H1 (cell line): ENCODE measurements around the gene MYOT. TPM values are rescaled to one million over a fixed set of nuclear protein-coding genes. Genes with fewer than 3 reads are reported as not detected.

Experiments used
- CTCF ChIA-PET: fragments of 300-600 bp; sonication (Branson Sonifier 250); formaldehyde crosslinking; loops from one replicate; lab custom pipeline; 2021; ENCODE audit not compliant: partially characterized antibody; lab: Charles Lee
- POLR2A ChIA-PET: fragments of 300-600 bp; sonication (Branson Sonifier 250); formaldehyde crosslinking; loops from one replicate; lab custom pipeline; 2021; ENCODE audit warnings: inconsistent platforms; ENCODE audit not compliant: partially characterized antibody; lab: Charles Lee
- DNase-seq, 2 experiments: peaks; one replicate each; pipeline versions ENCODE4 v3.0.0 to v3.0.0-alpha.2; 2010 to 2022; ENCODE audit warnings: low spot score in 2 of 2, low read depth in 1 of 2, mixed read lengths in 1 of 2
- FAIRE-seq: peaks from 2 replicates; lab custom pipeline; 2011; peaks lifted over from hg19 to GRCh38; lab: Jason Lieb, UNC
- H2AFZ ChIP-seq: 2 replicates; pipeline ENCODE4 v1.8.1; 2012; ENCODE audit warnings: low read length, inconsistent platforms
- H2AK5ac ChIP-seq: 2 replicates; pipeline ENCODE4 v1.6.1; 2013; ENCODE audit warnings: low read depth, low read length
- H2BK120ac ChIP-seq: replicated peaks from 2 replicates; pipeline ENCODE3; 2013; ENCODE audit warnings: low read depth, low read length, inconsistent platforms
- H2BK12ac ChIP-seq: 2 replicates; pipeline ENCODE4 v1.6.1; 2013; ENCODE audit warnings: low read depth, low read length
- H2BK15ac ChIP-seq: 2 replicates; pipeline ENCODE4 v1.6.1; 2013; ENCODE audit warnings: low read length
- H2BK20ac ChIP-seq: 2 replicates; pipeline ENCODE4 v1.6.1; 2013; ENCODE audit warnings: low read length
- H2BK5ac ChIP-seq: 2 replicates; pipeline ENCODE4 v1.6.1; 2013; ENCODE audit warnings: low read depth, low read length
- H3K14ac ChIP-seq: 2 replicates; pipeline ENCODE4 v1.6.1; 2013; ENCODE audit warnings: inconsistent platforms; ENCODE audit not compliant: insufficient read length
- H3K18ac ChIP-seq: 2 replicates; pipeline ENCODE4 v1.6.1; 2013; ENCODE audit warnings: low read length; ENCODE audit errors: extremely low read depth
- H3K23ac ChIP-seq: 2 replicates; pipeline ENCODE4 v1.6.1; 2013; ENCODE audit warnings: inconsistent platforms; ENCODE audit not compliant: insufficient read length
- H3K23me2 ChIP-seq: 2 replicates; pipeline ENCODE4 v1.6.1; 2013; ENCODE audit warnings: low read depth, low read length
- H3K27ac ChIP-seq: 2 replicates; pipeline ENCODE4 v1.6.1; 2011; ENCODE audit warnings: low read depth, low read length, inconsistent platforms
- H3K27me3 ChIP-seq, 4 experiments: replicated peaks in 1 of 4; 1 replicate in 1 of 4; 2 replicates in 3 of 4; pipeline versions ENCODE4 v1.6.1 to v1.8.1; 2011 to 2013; ENCODE audit warnings: low read length in 3 of 4, mild to moderate bottlenecking in 3 of 4, inconsistent platforms in 2 of 4, mixed read lengths in 2 of 4, moderate library complexity in 1 of 4; ENCODE audit not compliant: control insufficient read depth in 3 of 4, insufficient read depth in 3 of 4; ENCODE audit errors: extremely low read depth in 1 of 4
- H3K36me3 ChIP-seq, 4 experiments: 2 replicates each; pipeline versions ENCODE4 v1.6.1 to v1.8.1; 2011 to 2013; ENCODE audit warnings: mild to moderate bottlenecking in 4 of 4, low read length in 3 of 4, moderate library complexity in 2 of 4, control low read depth in 1 of 4, inconsistent platforms in 1 of 4; ENCODE audit not compliant: insufficient read depth in 4 of 4, control insufficient read depth in 2 of 4
- H3K4ac ChIP-seq: replicated peaks from 2 replicates; pipeline ENCODE3; 2013; ENCODE audit warnings: low read length, low read depth, mixed read lengths, inconsistent platforms; ENCODE audit not compliant: insufficient read length
- H3K4me1 ChIP-seq, 4 experiments: replicated peaks in 1 of 4; 1 replicate in 1 of 4; 2 replicates in 3 of 4; pipeline versions ENCODE4 v1.6.1 to v1.8.1; 2011 to 2013; ENCODE audit warnings: low read length in 3 of 4, inconsistent platforms in 2 of 4, mixed read lengths in 1 of 4; ENCODE audit not compliant: insufficient read depth in 4 of 4, control insufficient read depth in 3 of 4
- H3K4me2 ChIP-seq, 2 experiments: 2 replicates each; pipeline versions ENCODE4 v1.6.1 to v1.8.1; 2011 to 2013; ENCODE audit warnings: low read depth in 2 of 2, low read length in 2 of 2, control low read depth in 1 of 2, inconsistent platforms in 1 of 2, mild to moderate bottlenecking in 1 of 2; ENCODE audit not compliant: insufficient read depth in 1 of 2
- H3K4me3 ChIP-seq, 4 experiments: fragments of 200-600, 300-600 bp in 1 of 4; sonication (generic), shearing (Covaris generic), sonication (Bioruptor Twin) in 1 of 4; 2 replicates each; pipeline versions ENCODE4 v1.5.1 to v1.8.1; 2011 to 2016; ENCODE audit warnings: low read length in 4 of 4, low read depth in 3 of 4, control low read depth in 2 of 4, inconsistent platforms in 2 of 4, mild to moderate bottlenecking in 2 of 4, mixed read lengths in 1 of 4, moderate library complexity in 1 of 4; ENCODE audit not compliant: insufficient read depth in 2 of 4; ENCODE audit errors: extremely low read depth in 1 of 4
- H3K56ac ChIP-seq: replicated peaks from 2 replicates; pipeline ENCODE3; 2013; ENCODE audit warnings: low read depth, mild to moderate bottlenecking, mixed read lengths, low read length, inconsistent platforms; ENCODE audit not compliant: insufficient read length
- H3K79me1 ChIP-seq: 2 replicates; pipeline ENCODE4 v1.6.1; 2013; ENCODE audit warnings: low read depth, low read length, control low read depth
- H3K79me2 ChIP-seq, 2 experiments: 2 replicates each; pipeline versions ENCODE4 v1.6.1 to v1.8.1; 2012 to 2013; ENCODE audit warnings: low read length in 2 of 2, mild to moderate bottlenecking in 2 of 2, inconsistent platforms in 1 of 2; ENCODE audit not compliant: insufficient read depth in 2 of 2, control insufficient read depth in 1 of 2
- H3K9ac ChIP-seq, 4 experiments: replicated peaks in 1 of 4; 1 replicate in 1 of 4; 2 replicates in 3 of 4; pipeline versions ENCODE4 v1.6.1 to v1.8.1; 2011 to 2013; ENCODE audit warnings: low read depth in 3 of 4, low read length in 3 of 4, control low read depth in 2 of 4, mild to moderate bottlenecking in 2 of 4, moderate library complexity in 2 of 4, inconsistent platforms in 1 of 4; ENCODE audit errors: extremely low read depth in 1 of 4
- H3K9me3 ChIP-seq, 2 experiments: 2 replicates each; pipeline versions ENCODE4 v1.6.1 to v1.8.1; 2012 to 2013; ENCODE audit warnings: mild to moderate bottlenecking in 2 of 2, moderate library complexity in 2 of 2, control low read depth in 1 of 2, inconsistent platforms in 1 of 2, low read depth in 1 of 2, low read length in 1 of 2, mixed read lengths in 1 of 2; ENCODE audit not compliant: insufficient read depth in 2 of 2
- H4K20me1 ChIP-seq, 2 experiments: replicated peaks in 1 of 2; 2 replicates each; pipeline versions ENCODE3 to v1.8.1; 2011 to 2013; ENCODE audit warnings: inconsistent platforms in 2 of 2, low read length in 2 of 2, mild to moderate bottlenecking in 1 of 2; ENCODE audit not compliant: insufficient read depth in 2 of 2, control insufficient read depth in 1 of 2
- H4K5ac ChIP-seq: 2 replicates; pipeline ENCODE4 v1.6.1; 2013; ENCODE audit warnings: low read length, low read depth, mixed read lengths, inconsistent platforms; ENCODE audit not compliant: insufficient read length
- H4K8ac ChIP-seq: 2 replicates; pipeline ENCODE4 v1.8.0; 2013; ENCODE audit warnings: mild to moderate bottlenecking, moderate library complexity, low read length, inconsistent platforms; ENCODE audit not compliant: insufficient read depth; ENCODE audit errors: extremely low read depth
- H4K91ac ChIP-seq: replicated peaks from 2 replicates; pipeline ENCODE3; 2013; ENCODE audit warnings: low read length, mixed read lengths, inconsistent platforms; ENCODE audit not compliant: insufficient read length
- E2F6 ChIP-seq: IDR thresholded peaks from 2 replicates; pipeline ENCODE4 v1.6.1; 2012; ENCODE audit warnings: inconsistent platforms
- EZH2 ChIP-seq: fragments of 200-600 bp; sonication (generic); IDR thresholded peaks from 2 replicates; pipeline ENCODE4 v1.7.1; 2012; ENCODE audit warnings: low read depth, mild to moderate bottlenecking, moderate library complexity, low read length, inconsistent platforms; ENCODE audit not compliant: severe bottlenecking
- KDM5A ChIP-seq: fragments of 200-600 bp; IDR thresholded peaks from 2 replicates; pipeline ENCODE4 v1.7.1; 2012; ENCODE audit warnings: mild to moderate bottlenecking, low read length, inconsistent platforms, mixed read lengths
- POU5F1 ChIP-seq: IDR thresholded peaks from 2 replicates; pipeline ENCODE4 v1.6.1; 2011; ENCODE audit warnings: low read depth, mild to moderate bottlenecking, low read length, moderate library complexity
- SIRT6 ChIP-seq: IDR thresholded peaks from one replicate; pipeline ENCODE4 v1.7.1; 2012; ENCODE audit warnings: low read length, inconsistent platforms
- TBP ChIP-seq: IDR thresholded peaks from 2 replicates; pipeline ENCODE4 v1.6.1; 2011; ENCODE audit warnings: low read depth, low read length, improper control_type of control experiment
- polyA plus RNA-seq, 7 experiments: library from polyadenylated mRNA; depleted of rRNA in 3 of 7; stranded (reverse) in 5 of 7; unstranded in 2 of 7; fragments of >200 nt in 5 of 7; fragments of 200-250 nt in 2 of 7; gene quantifications; 1 replicate in 5 of 7; 2 replicates in 1 of 7; 4 replicates in 1 of 7; pipeline versions ENCODE4 v1.2.1 to v1.2.3, GENCODE V29; 2011 to 2013; ENCODE audit warnings: missing spikeins in 2 of 7, mixed read lengths in 2 of 7
- total RNA-seq: library from RNA; stranded (reverse); fragmentation: NEBNext Ultra II Directional; extraction: Animal tissue kit (Norgen Biotek cat#: 25700); gene quantifications from 2 replicates; pipeline ENCODE4 v1.2.1, GENCODE V29; 2021

MYOT gene
- total and polyA plus RNA-seq, 2 of the 8 experiments (the other 6 are each of a cell fraction or from before 2014, with no cell fraction given), result not detected

DNA sequence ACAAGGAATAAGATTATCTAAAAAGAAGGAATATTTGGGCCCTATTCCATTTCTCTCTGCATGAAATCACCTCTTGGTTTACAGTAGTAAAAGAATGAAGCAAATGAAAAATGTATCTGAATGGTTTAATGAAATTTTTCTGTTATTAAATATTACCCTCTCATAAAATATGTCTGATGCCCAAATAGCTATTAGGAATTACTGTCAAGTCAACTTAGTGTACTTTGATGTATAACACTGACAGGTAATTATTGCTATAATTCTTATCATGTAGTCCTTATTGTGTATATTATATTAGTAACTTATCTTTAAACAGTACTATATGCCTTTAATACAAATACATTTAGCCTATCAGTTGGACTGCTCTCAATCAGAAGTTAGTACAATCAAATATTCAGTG is 8.4 kb downstream of the MYOT start:
- Histone ChIP-seq H3K4me3 (no peak overlapping the region), H3K14ac (no peak overlapping the region), H3K56ac (no peak overlapping the region), H3K4ac (no peak overlapping the region), H2BK12ac (no peak overlapping the region), H4K8ac (no peak overlapping the region), H2BK5ac (no peak overlapping the region), H3K4me2 (no peak overlapping the region), H2BK15ac (no peak overlapping the region), H3K4me1 (no peaks in the 10 kb centered on the region), H2AK5ac (no peak overlapping the region), H3K27me3 (no peaks in the 10 kb centered on the region), H4K20me1 (no peaks in the 10 kb centered on the region), H2BK120ac (no peak overlapping the region), H3K23me2 (no peaks in the 10 kb centered on the region), H4K91ac (no peak overlapping the region), H3K23ac (no peak overlapping the region), H4K5ac (no peak overlapping the region), H3K27ac (no peak overlapping the region), H3K9ac (no peak overlapping the region), H3K18ac (no peak overlapping the region), H3K36me3 (no peaks in the 10 kb centered on the region), H2AFZ (no peak overlapping the region), H2BK20ac (no peak overlapping the region), H3K79me2 (no peaks in the 10 kb centered on the region), H3K9me3 (no peaks in the 10 kb centered on the region), H3K79me1 (no peaks in the 10 kb centered on the region)
- FAIRE-seq (no peak), DNase-seq (no peak)
- POLR2A ChIA-PET, result no interaction called here
- CTCF ChIA-PET, result interaction anchor here (1.3 to 3.8 kb wide), 2 partner anchors 15 to 97 kb away, joined by 4 to 16 read pairs; no protein-coding TSS in a partner anchor
- no peak for TF ChIP-seq SIRT6
- no peak for TF ChIP-seq E2F6
- no peak for TF ChIP-seq POU5F1
- no peak for TF ChIP-seq KDM5A
- TF ChIP-seq EZH2, result no peak
- no peak for TF ChIP-seq TBP
